Activated CD4-positive, alpha-beta T cell treated with anti-CD3 and anti-CD28 coated beads, Interleukin-2, amount 10 ng/mL, durations not matched to agents 7 days and 5 days (primary cell): ENCODE measurements around the gene RAMP3. TPM values are rescaled to one million over a fixed set of nuclear protein-coding genes. Genes with fewer than 3 reads are reported as not detected.

Source experiments
- CTCF ChIA-PET: fragments of 350-600 bp; sonication (Branson Sonifier 250); formaldehyde crosslinking; loops from one replicate; lab custom pipeline; 2021; ENCODE audit warnings: antibody characterized with exemption; lab: Charles Lee
- POLR2A ChIA-PET: fragments of 350-600 bp; sonication (Branson Sonifier 250); formaldehyde crosslinking; loops from one replicate; lab custom pipeline; 2021; ENCODE audit warnings: antibody characterized with exemption; lab: Charles Lee
- DNase-seq: peaks from one replicate; pipeline ENCODE4 v3.0.0-alpha.2; 2020
- H3K27ac Mint-ChIP-seq: one replicate; pipeline ENCODE4 v1.8.0; 2021; ENCODE audit warnings: mild to moderate bottlenecking, moderate library complexity, mixed read lengths
- H3K27me3 Mint-ChIP-seq: one replicate; pipeline ENCODE4 v1.8.0; 2021; ENCODE audit warnings: mixed read lengths
- H3K36me3 Mint-ChIP-seq: one replicate; pipeline ENCODE4 v1.8.0; 2021; ENCODE audit warnings: low read depth, mixed read lengths
- H3K4me1 Mint-ChIP-seq: one replicate; pipeline ENCODE4 v1.8.0; 2021; ENCODE audit warnings: mixed read lengths
- H3K4me3 Mint-ChIP-seq: one replicate; pipeline ENCODE4 v1.8.0; 2021; ENCODE audit warnings: mild to moderate bottlenecking, moderate library complexity, mixed read lengths
- H3K9me3 Mint-ChIP-seq: one replicate; pipeline ENCODE4 v1.8.0; 2021; ENCODE audit warnings: mixed read lengths
- total RNA-seq, 2 experiments: library from RNA; stranded (reverse); gene quantifications; one replicate each; pipeline ENCODE4 v1.2.3, GENCODE V29; 2021

RAMP3 gene
- total RNA-seq, 2 experiments from 2014 or later, result not detected

GRCh38 chr7:45184326-45185027, 26.9 kb downstream of the RAMP3 start:
- H3K4me3 Mint-ChIP-seq, result no peak overlapping the region
- no peaks in the 10 kb centered on the region for H3K4me1 Mint-ChIP-seq
- H3K36me3 Mint-ChIP-seq, result no peaks in the 10 kb centered on the region
- H3K27ac Mint-ChIP-seq, result no peak overlapping the region
- DNase-seq, result no peak
- no peaks in the 10 kb centered on the region for H3K9me3 Mint-ChIP-seq
- peaks cover 2% of the 10 kb centered on the region for H3K27me3 Mint-ChIP-seq
- CTCF ChIA-PET, result interaction anchor here (1.0 kb wide), 1 partner anchor 13 kb away, joined by 4 read pairs; no protein-coding TSS in a partner anchor
- POLR2A ChIA-PET, result no interaction called here

- Mint-ChIP-seq H3K27me3 (no peaks in the 10 kb centered on the region), H3K4me3 (no peak overlapping the region), H3K27ac (no peak overlapping the region), H3K4me1 (no peaks in the 10 kb centered on the region), H3K9me3 (no peaks in the 10 kb centered on the region), H3K36me3 (no peaks in the 10 kb centered on the region)
- no peak for DNase-seq
- CTCF ChIA-PET, result interaction anchor here (1.0 kb wide), 1 partner anchor 12 kb away, joined by 4 read pairs; no protein-coding TSS in a partner anchor
- POLR2A ChIA-PET, result no interaction called here
Observed at GRCh38 chr7:45185028-45185863, 27.7 kb downstream of the RAMP3 start.

- Mint-ChIP-seq H3K9me3 (no peaks in the 10 kb centered on the region), H3K4me3 (no peak overlapping the region), H3K27me3 (no peaks in the 10 kb centered on the region), H3K27ac (no peak overlapping the region), H3K36me3 (no peaks in the 10 kb centered on the region), H3K4me1 (no peaks in the 10 kb centered on the region)
- ChIA-PET CTCF (no interaction called here), POLR2A (no interaction called here)
- no peak for DNase-seq
Observed at GRCh38 chr7:45185864-45186250, 28.3 kb downstream of the RAMP3 start.

- no peaks in the 10 kb centered on the region for H3K36me3 Mint-ChIP-seq
- H3K27me3 Mint-ChIP-seq, result peaks cover 2% of the 10 kb centered on the region
- H3K9me3 Mint-ChIP-seq, result no peaks in the 10 kb centered on the region
- POLR2A ChIA-PET, result no interaction called here
- no peak overlapping the region for H3K27ac Mint-ChIP-seq
- no peak for DNase-seq
- no peaks in the 10 kb centered on the region for H3K4me1 Mint-ChIP-seq
- no peak overlapping the region for H3K4me3 Mint-ChIP-seq
- CTCF ChIA-PET, result no interaction called here
Observed at GRCh38 chr7:45186261-45186813, 28.7 kb downstream of the RAMP3 start.

GRCh38 chr7:45187089-45187945, 29.7 kb downstream of the RAMP3 start:
- ChIA-PET POLR2A (no interaction called here), CTCF (no interaction called here)
- peaks cover under 1% of the 10 kb centered on the region for H3K9me3 Mint-ChIP-seq
- DNase-seq, result no peak
- no peaks in the 10 kb centered on the region for H3K4me1 Mint-ChIP-seq
- no peak overlapping the region for H3K27ac Mint-ChIP-seq
- peaks cover 10% of the 10 kb centered on the region for H3K27me3 Mint-ChIP-seq
- no peak overlapping the region for H3K4me3 Mint-ChIP-seq
- no peaks in the 10 kb centered on the region for H3K36me3 Mint-ChIP-seq

GRCh38 chr7:45187946-45188411, 30.4 kb downstream of the RAMP3 start:
- DNase-seq, result no peak
- Mint-ChIP-seq H3K36me3 (no peaks in the 10 kb centered on the region), H3K9me3 (peaks cover 5% of the 10 kb centered on the region), H3K27ac (no peak overlapping the region), H3K27me3 (peaks cover 17% of the 10 kb centered on the region), H3K4me1 (no peaks in the 10 kb centered on the region), H3K4me3 (no peak overlapping the region)
- CTCF ChIA-PET, result no interaction called here
- POLR2A ChIA-PET, result no interaction called here

- POLR2A ChIA-PET, result no interaction called here
- H3K36me3 Mint-ChIP-seq, result no peaks in the 10 kb centered on the region
- no peak for DNase-seq
- peaks cover 21% of the 10 kb centered on the region for H3K27me3 Mint-ChIP-seq
- H3K4me3 Mint-ChIP-seq, result no peak overlapping the region
- no peak overlapping the region for H3K27ac Mint-ChIP-seq
- H3K4me1 Mint-ChIP-seq, result no peaks in the 10 kb centered on the region
- H3K9me3 Mint-ChIP-seq, result peaks cover 7% of the 10 kb centered on the region
- CTCF ChIA-PET, result interaction anchor here (1.4 kb wide), 1 partner anchor 9 kb away, joined by 4 read pairs; no protein-coding TSS in a partner anchor
Observed at GRCh38 chr7:45188736-45189135, 31.1 kb downstream of the RAMP3 start.

GRCh38 chr7:45189151-45189970, 31.8 kb downstream of the RAMP3 start:
- H3K27me3 Mint-ChIP-seq, result peaks cover 21% of the 10 kb centered on the region
- no peak overlapping the region for H3K4me3 Mint-ChIP-seq
- H3K4me1 Mint-ChIP-seq, result no peaks in the 10 kb centered on the region
- ChIA-PET POLR2A (no interaction called here), CTCF (interaction anchor here (0.6 to 1.4 kb wide), 2 partner anchors 8 to 734 kb away, joined by 4 read pairs; no protein-coding TSS in a partner anchor)
- no peak for DNase-seq
- H3K27ac Mint-ChIP-seq, result no peak overlapping the region
- no peaks in the 10 kb centered on the region for H3K36me3 Mint-ChIP-seq
- H3K9me3 Mint-ChIP-seq, result peaks cover 7% of the 10 kb centered on the region

- no peak for DNase-seq
- POLR2A ChIA-PET, result no interaction called here
- peaks cover 21% of the 10 kb centered on the region for H3K27me3 Mint-ChIP-seq
- H3K4me1 Mint-ChIP-seq, result no peaks in the 10 kb centered on the region
- H3K4me3 Mint-ChIP-seq, result no peak overlapping the region
- CTCF ChIA-PET, result interaction anchor here (0.6 to 1.1 kb wide), 3 partner anchors 9 to 732 kb away, joined by 3 to 4 read pairs (median 4); no protein-coding TSS in a partner anchor
- H3K36me3 Mint-ChIP-seq, result no peaks in the 10 kb centered on the region
- H3K9me3 Mint-ChIP-seq, result peaks cover 7% of the 10 kb centered on the region
- H3K27ac Mint-ChIP-seq, result no peak overlapping the region
Observed at GRCh38 chr7:45190406-45191165, 33.0 kb downstream of the RAMP3 start.

- Mint-ChIP-seq H3K36me3 (no peaks in the 10 kb centered on the region), H3K4me3 (no peak overlapping the region), H3K4me1 (peaks cover under 1% of the 10 kb centered on the region), H3K27ac (no peak overlapping the region), H3K27me3 (peaks cover 23% of the 10 kb centered on the region), H3K9me3 (peaks cover 7% of the 10 kb centered on the region)
- no peak for DNase-seq
- ChIA-PET POLR2A (no interaction called here), CTCF (interaction anchor here (0.7 to 1.0 kb wide), 2 partner anchors 8 to 15 kb away, joined by 3 read pairs; no protein-coding TSS in a partner anchor)
Observed at GRCh38 chr7:45191396-45191795, 33.8 kb downstream of the RAMP3 start.

GRCh38 chr7:45192621-45193041, 35.0 kb downstream of the RAMP3 start:
- Mint-ChIP-seq H3K4me3 (no peak overlapping the region), H3K36me3 (no peaks in the 10 kb centered on the region), H3K9me3 (peaks cover 7% of the 10 kb centered on the region), H3K27me3 (peaks cover 23% of the 10 kb centered on the region), H3K27ac (no peak overlapping the region), H3K4me1 (peaks cover 3% of the 10 kb centered on the region)
- ChIA-PET CTCF (no interaction called here), POLR2A (no interaction called here)
- no peak for DNase-seq
